Suprapubic skin (tissue), 4 donors: ENCODE data around the gene MAP3K20. TPM values are rescaled to one million over a fixed set of nuclear protein-coding genes. Genes with fewer than 3 reads are reported as not detected.
"Not testable (repeated sequence)": the region's sequence is repeated elsewhere in the genome, so short reads cannot be mapped to it uniquely, and the experiment has no call there.

ENCODE experiments used
- DNase-seq, 2 donors: peaks; one replicate each; pipeline ENCODE4 v3.0.0-alpha.2; 2019; ENCODE audit warnings: low spot score in 2 of 2
- H3K27ac ChIP-seq: fragments of 200-600 bp; sonication (generic); one replicate; pipeline ENCODE4 v1.5.1; 2019
- H3K27me3 ChIP-seq: fragments of 200-600 bp; sonication (generic); one replicate; pipeline ENCODE4 v1.5.1; 2019
- H3K36me3 ChIP-seq: fragments of 200-600 bp; sonication (generic); one replicate; pipeline ENCODE4 v1.5.1; 2019
- H3K4me1 ChIP-seq: fragments of 200-600 bp; sonication (generic); one replicate; pipeline ENCODE4 v1.5.1; 2019
- H3K4me3 ChIP-seq: fragments of 200-600 bp; sonication (generic); one replicate; pipeline ENCODE4 v1.5.1; 2019; ENCODE audit warnings: mild to moderate bottlenecking
- H3K9me3 ChIP-seq: fragments of 200-600 bp; sonication (generic); one replicate; pipeline ENCODE4 v1.5.1; 2019
- CTCF ChIP-seq, 2 donors: fragments of 200-600 bp in 1 of 2; fragments of 450-650 bp in 1 of 2; sonication (generic) in 1 of 2; IDR thresholded peaks; one replicate each; pipeline ENCODE4 v1.5.1; 2016 to 2019; ENCODE audit warnings: antibody characterized with exemption in 2 of 2, mild to moderate bottlenecking in 1 of 2, moderate library complexity in 1 of 2
- EP300 ChIP-seq: sonication (generic); formaldehyde crosslinking; IDR thresholded peaks from one replicate; pipeline ENCODE4 v1.6.1; 2017; ENCODE audit warnings: antibody characterized with exemption
- POLR2A ChIP-seq, 2 donors: fragments of 450-650 bp; IDR thresholded peaks; one replicate each; pipeline ENCODE4 v1.6.1; 2017; ENCODE audit warnings: antibody characterized with exemption in 2 of 2, mild to moderate bottlenecking in 2 of 2, moderate library complexity in 2 of 2
- POLR2AphosphoS5 ChIP-seq, 3 donors: sonication (generic); formaldehyde crosslinking; IDR thresholded peaks; one replicate each; pipeline ENCODE4 v1.6.1; 2017; ENCODE audit warnings: antibody characterized with exemption in 3 of 3
- WGBS: methylation state at CpG from one replicate; pipeline ENCODE4 v1.1.5; 2018; 5-methylcytosine and 5-hydroxymethylcytosine counted together
- total RNA-seq, 4 donors: library from RNA; depleted of rRNA; stranded (reverse); fragments of >200 nt; gene quantifications; one replicate each; pipeline ENCODE4 v1.1.0, GENCODE V29; 2016

The MAP3K20 gene
- total RNA-seq, 4 donors from 2014 or later = 26.2 to 40.3 (median 33.6) TPM

- no peak for TF ChIP-seq POLR2A (IDR thresholded peaks at IDR 0.05)
- no peak for TF ChIP-seq EP300
- no peak for TF ChIP-seq POLR2AphosphoS5 (IDR thresholded peaks at IDR 0.05)
- TF ChIP-seq CTCF (IDR thresholded peaks at IDR 0.05) = no peak
- WGBS = 43% methylated on average over 1 of the region's 1 CpG
- Histone ChIP-seq H3K27ac (no peak overlapping the region), H3K4me3 (no peak overlapping the region), H3K9me3 (no peaks in the 10 kb centered on the region), H3K4me1 (peaks cover 18% of the 10 kb centered on the region), H3K27me3 (no peaks in the 10 kb centered on the region), H3K36me3 (no peaks in the 10 kb centered on the region)
- DNase-seq = no peak
Observed at GRCh38 chr2:173164396-173164795, 88.8 kb downstream of the MAP3K20 start.

- Histone ChIP-seq H3K36me3 (no peaks in the 10 kb centered on the region), H3K4me1 (peaks cover 7% of the 10 kb centered on the region), H3K27me3 (no peaks in the 10 kb centered on the region), H3K4me3 (no peak overlapping the region), H3K9me3 (no peaks in the 10 kb centered on the region), H3K27ac (no peak overlapping the region)
- 91% methylated on average over 5 of the region's 5 CpGs for WGBS
- no peak for TF ChIP-seq EP300
- TF ChIP-seq POLR2AphosphoS5 (IDR thresholded peaks at IDR 0.05) = no peak
- TF ChIP-seq POLR2A (IDR thresholded peaks at IDR 0.05) = no peak
- no peak for TF ChIP-seq CTCF (IDR thresholded peaks at IDR 0.05)
- DNase-seq = no peak
Observed at GRCh38 chr2:173165443-173166238, 90.0 kb downstream of the MAP3K20 start.

GRCh38 chr2:173171321-173171720 lies 95.7 kb downstream of the MAP3K20 start:
- 60% methylated on average over 1 of the region's 1 CpG for WGBS
- H3K27ac ChIP-seq = no peak overlapping the region
- TF ChIP-seq CTCF (IDR thresholded peaks at IDR 0.05) (no peak), EP300 (no peak), POLR2AphosphoS5 (IDR thresholded peaks at IDR 0.05) (no peak), POLR2A (IDR thresholded peaks at IDR 0.05) (no peak)
- no peak overlapping the region for H3K4me3 ChIP-seq
- H3K27me3 ChIP-seq = no peaks in the 10 kb centered on the region
- no peaks in the 10 kb centered on the region for H3K36me3 ChIP-seq
- H3K4me1 ChIP-seq = no peaks in the 10 kb centered on the region
- no peaks in the 10 kb centered on the region for H3K9me3 ChIP-seq
- no peak for DNase-seq

- H3K36me3 ChIP-seq = no peaks in the 10 kb centered on the region
- H3K4me3 ChIP-seq = no peak overlapping the region
- no peaks in the 10 kb centered on the region for H3K9me3 ChIP-seq
- TF ChIP-seq POLR2A (IDR thresholded peaks at IDR 0.05) (no peak), EP300 (no peak), POLR2AphosphoS5 (IDR thresholded peaks at IDR 0.05) (no peak)
- WGBS = 84% methylated on average over 1 of the region's 1 CpG
- no peak overlapping the region for H3K27ac ChIP-seq
- no peak for DNase-seq
- H3K27me3 ChIP-seq = no peaks in the 10 kb centered on the region
- no peaks in the 10 kb centered on the region for H3K4me1 ChIP-seq
Observed at GRCh38 chr2:173171924-173172643, 96.4 kb downstream of the MAP3K20 start.

- not testable (repeated sequence) for DNase-seq, H3K4me3 ChIP-seq, H3K9me3 ChIP-seq, H3K27me3 ChIP-seq, H3K4me1 ChIP-seq, H3K27ac ChIP-seq, H3K36me3 ChIP-seq
- 96% methylated on average over 3 of the region's 3 CpGs for WGBS
Observed at GRCh38 chr2:173174339-173174738, 98.7 kb downstream of the MAP3K20 start.

- Histone ChIP-seq H3K9me3 (no peaks in the 10 kb centered on the region), H3K4me1 (no peaks in the 10 kb centered on the region), H3K27ac (no peak overlapping the region), H3K4me3 (no peak overlapping the region), H3K36me3 (no peaks in the 10 kb centered on the region), H3K27me3 (no peaks in the 10 kb centered on the region)
- WGBS = 63% methylated on average over 3 of the region's 3 CpGs
- no peak for DNase-seq
- no peak for TF ChIP-seq EP300
- no peak for TF ChIP-seq CTCF (IDR thresholded peaks at IDR 0.05)
- TF ChIP-seq POLR2AphosphoS5 (IDR thresholded peaks at IDR 0.05) = no peak
- TF ChIP-seq POLR2A (IDR thresholded peaks at IDR 0.05) = no peak
Observed at GRCh38 chr2:173175222-173175621, 99.6 kb downstream of the MAP3K20 start.
